Prostate gland (tissue), 2 donors: ENCODE results near the gene SCGN. TPM values are rescaled to one million over a fixed set of nuclear protein-coding genes. Genes with fewer than 3 reads are reported as not detected.

ENCODE experiments used
- DNase-seq: peaks from one replicate; pipeline ENCODE4 v3.0.0-alpha.2; 2019; ENCODE audit warnings: low spot score
- H3K27ac ChIP-seq, 2 donors: fragments of 200-600 bp; sonication (generic); 2 replicates each; pipeline ENCODE4 v1.5.1; 2017 to 2019
- H3K27me3 ChIP-seq: fragments of 200-600 bp; sonication (generic); replicated peaks from 2 replicates; pipeline ENCODE4 v1.5.1; 2019; ENCODE audit not compliant: insufficient read depth
- H3K36me3 ChIP-seq, 2 donors: fragments of 200-600 bp; sonication (generic); 1 replicate in 1 of 2; 2 replicates in 1 of 2; pipeline versions ENCODE4 v1.5.1 to v1.8.1; 2017 to 2019
- H3K4me1 ChIP-seq: fragments of 200-600 bp; sonication (generic); replicated peaks from 2 replicates; pipeline ENCODE4 v1.5.1; 2019
- H3K4me3 ChIP-seq, 2 donors: fragments of 200-600 bp; sonication (generic); 2 replicates each; pipeline ENCODE4 v1.5.1; 2017 to 2019
- H3K9me3 ChIP-seq: fragments of 200-600 bp; sonication (generic); 2 replicates; pipeline ENCODE4 v1.5.1; 2017
- POLR2A ChIP-seq: fragments of 450-650 bp; IDR thresholded peaks from one replicate; pipeline ENCODE4 v1.6.1; 2016; ENCODE audit warnings: antibody characterized with exemption, mild to moderate bottlenecking
- POLR2AphosphoS5 ChIP-seq: sonication (generic); formaldehyde crosslinking; IDR thresholded peaks from one replicate; pipeline ENCODE4 v1.6.1; 2017; ENCODE audit warnings: antibody characterized with exemption
- WGBS: methylation state at CpG from one replicate; pipeline ENCODE4 v1.1.5; 2018; 5-methylcytosine and 5-hydroxymethylcytosine counted together
- intact Hi-C: fragments of 100-400 bp; cut with DNase I; formaldehyde crosslinking; loops from one replicate; pipeline ENCODE4 v1.14.2; 2022
- total RNA-seq, 2 donors: library from RNA; depleted of rRNA; stranded (reverse); fragments of >200 nt; gene quantifications; one replicate each; pipeline ENCODE4 v1.1.0, GENCODE V29; 2016
- TF ChIP-seq, protein P1 (sequence below), 4 experiments: fragments of 200-600 bp in 2 of 4; fragments of 450-650 bp in 2 of 4; sonication (generic) in 2 of 4; IDR thresholded peaks; 1 replicate in 3 of 4; 2 replicates in 1 of 4; pipeline ENCODE4 v1.5.1; 2016 to 2019; ENCODE audit warnings: antibody characterized with exemption in 4 of 4, mild to moderate bottlenecking in 2 of 4, moderate library complexity in 2 of 4

The SCGN gene
- total RNA-seq, 2 donors from 2014 or later, result 2.6 TPM; not detected in 1

- intact Hi-C loops, result no loop called here
- H3K27ac ChIP-seq, result no peak overlapping the region
- H3K36me3 ChIP-seq, result no peaks in the 10 kb centered on the region
- no peak overlapping the region for H3K4me3 ChIP-seq
- DNase-seq, result no peak
- no peaks in the 10 kb centered on the region for H3K4me1 ChIP-seq
- no peak for TF ChIP-seq POLR2AphosphoS5
- no peak for TF ChIP-seq POLR2A
- TF ChIP-seq, protein P1, sequence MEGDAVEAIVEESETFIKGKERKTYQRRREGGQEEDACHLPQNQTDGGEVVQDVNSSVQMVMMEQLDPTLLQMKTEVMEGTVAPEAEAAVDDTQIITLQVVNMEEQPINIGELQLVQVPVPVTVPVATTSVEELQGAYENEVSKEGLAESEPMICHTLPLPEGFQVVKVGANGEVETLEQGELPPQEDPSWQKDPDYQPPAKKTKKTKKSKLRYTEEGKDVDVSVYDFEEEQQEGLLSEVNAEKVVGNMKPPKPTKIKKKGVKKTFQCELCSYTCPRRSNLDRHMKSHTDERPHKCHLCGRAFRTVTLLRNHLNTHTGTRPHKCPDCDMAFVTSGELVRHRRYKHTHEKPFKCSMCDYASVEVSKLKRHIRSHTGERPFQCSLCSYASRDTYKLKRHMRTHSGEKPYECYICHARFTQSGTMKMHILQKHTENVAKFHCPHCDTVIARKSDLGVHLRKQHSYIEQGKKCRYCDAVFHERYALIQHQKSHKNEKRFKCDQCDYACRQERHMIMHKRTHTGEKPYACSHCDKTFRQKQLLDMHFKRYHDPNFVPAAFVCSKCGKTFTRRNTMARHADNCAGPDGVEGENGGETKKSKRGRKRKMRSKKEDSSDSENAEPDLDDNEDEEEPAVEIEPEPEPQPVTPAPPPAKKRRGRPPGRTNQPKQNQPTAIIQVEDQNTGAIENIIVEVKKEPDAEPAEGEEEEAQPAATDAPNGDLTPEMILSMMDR (IDR thresholded peaks at IDR 0.05), result no peak
- no peaks in the 10 kb centered on the region for H3K9me3 ChIP-seq
- H3K27me3 ChIP-seq, result no peaks in the 10 kb centered on the region
- WGBS, result 88% methylated on average over 10 of the region's 10 CpGs
These were observed 57.7 kb downstream of the SCGN start for GRCh38 chr6:25709761-25710160.

GRCh38 chr6:25710287-25710686 lies 58.3 kb downstream of the SCGN start:
- Histone ChIP-seq H3K27ac (no peak overlapping the region), H3K36me3 (no peaks in the 10 kb centered on the region), H3K4me1 (no peaks in the 10 kb centered on the region), H3K9me3 (no peaks in the 10 kb centered on the region), H3K4me3 (no peak overlapping the region), H3K27me3 (no peaks in the 10 kb centered on the region)
- TF ChIP-seq, protein P1 (IDR thresholded peaks at IDR 0.05), result no peak
- TF ChIP-seq POLR2A (no peak), POLR2AphosphoS5 (no peak)
- DNase-seq, result no peak
- intact Hi-C loops, result no loop called here
- 82% methylated on average over 14 of the region's 14 CpGs for WGBS

DNA sequence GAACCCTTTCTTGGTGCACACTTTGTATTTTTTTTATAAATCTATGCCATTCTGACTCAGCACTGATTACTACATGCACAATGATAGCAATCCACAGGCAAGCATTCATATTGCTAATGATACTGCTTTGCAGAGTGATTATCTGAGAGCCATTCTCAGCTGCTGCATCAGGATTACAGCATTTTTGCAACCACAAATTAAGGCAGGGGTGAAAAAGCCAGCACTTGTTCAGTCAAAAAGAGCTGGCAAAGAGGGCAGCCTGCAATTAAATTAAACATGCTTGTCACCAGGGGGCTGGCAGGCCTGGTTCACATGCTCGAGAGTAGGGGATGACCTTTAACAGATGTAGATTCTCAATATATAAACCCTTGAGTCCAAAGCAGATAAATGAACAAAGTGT lies 61.8 kb downstream of the SCGN start:
- Histone ChIP-seq H3K27ac (no peak overlapping the region), H3K4me1 (no peaks in the 10 kb centered on the region), H3K36me3 (no peaks in the 10 kb centered on the region), H3K27me3 (no peaks in the 10 kb centered on the region), H3K4me3 (no peak overlapping the region), H3K9me3 (no peaks in the 10 kb centered on the region)
- TF ChIP-seq POLR2AphosphoS5, result no peak
- TF ChIP-seq, protein P1 (IDR thresholded peaks at IDR 0.05), result no peak
- TF ChIP-seq POLR2A, result no peak
- WGBS, result 55% methylated on average over 1 of the region's 1 CpG
- DNase-seq, result no peak
- intact Hi-C loops, result no loop called here

GRCh38 chr6:25714765-25715164 lies 62.8 kb downstream of the SCGN start:
- H3K36me3 ChIP-seq, result no peaks in the 10 kb centered on the region
- WGBS, result 66% methylated on average over 3 of the region's 3 CpGs
- DNase-seq, result no peak
- no peak overlapping the region for H3K27ac ChIP-seq
- no peaks in the 10 kb centered on the region for H3K9me3 ChIP-seq
- H3K27me3 ChIP-seq, result no peaks in the 10 kb centered on the region
- TF ChIP-seq, protein P1 (IDR thresholded peaks at IDR 0.05), result no peak
- TF ChIP-seq POLR2A (no peak), POLR2AphosphoS5 (no peak)
- no peaks in the 10 kb centered on the region for H3K4me1 ChIP-seq
- intact Hi-C loops, result loop anchor here (5.0 kb wide), 1 partner anchor 492 kb away; no protein-coding TSS in a partner anchor
- H3K4me3 ChIP-seq, result no peak overlapping the region

GRCh38 chr6:25715794-25716193 lies 63.8 kb downstream of the SCGN start:
- H3K27me3 ChIP-seq, result no peaks in the 10 kb centered on the region
- TF ChIP-seq POLR2AphosphoS5 (no peak), POLR2A (no peak)
- TF ChIP-seq, protein P1 (IDR thresholded peaks at IDR 0.05), result no peak
- no peak overlapping the region for H3K4me3 ChIP-seq
- H3K9me3 ChIP-seq, result no peaks in the 10 kb centered on the region
- intact Hi-C loops, result loop anchor here (5.0 kb wide), 1 partner anchor 493 kb away; no protein-coding TSS in a partner anchor
- no peak for DNase-seq
- H3K4me1 ChIP-seq, result no peaks in the 10 kb centered on the region
- no peaks in the 10 kb centered on the region for H3K36me3 ChIP-seq
- no peak overlapping the region for H3K27ac ChIP-seq
- 82% methylated on average over 4 of the region's 4 CpGs for WGBS
